ENCODE data around the gene STEAP3.

GRCh38 chr2:119175517-119175916 lies 48.1 kb upstream of the STEAP3 start:
- TF ChIP-seq POLR2AphosphoS5 (IDR thresholded peaks at IDR 0.05) = no peak
- TF ChIP-seq CTCF (IDR thresholded peaks at IDR 0.05) = no peak

Data from esophagus muscularis mucosa (tissue), 3 donors.